ENCODE results near the gene SARNP.

DNA sequence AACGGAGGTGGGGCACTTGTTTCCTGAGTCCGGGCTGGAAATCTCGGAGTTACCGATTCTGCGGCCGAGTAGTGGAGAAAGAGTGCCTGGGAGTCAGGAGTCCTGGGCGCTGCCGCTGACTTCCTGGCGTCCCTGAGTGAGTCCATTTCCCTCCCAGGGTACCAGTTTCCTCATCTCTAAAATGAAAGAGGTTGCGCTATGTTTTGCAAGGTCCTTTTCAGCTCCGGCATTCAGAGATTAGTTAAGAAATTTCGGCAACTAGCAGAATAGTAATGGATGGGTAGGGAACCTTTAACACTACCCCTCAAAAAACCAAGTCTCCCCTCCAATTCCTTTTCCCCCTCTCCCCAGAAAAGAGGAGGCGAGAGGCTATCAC lies 101.0 kb downstream of the SARNP start:
- TF ChIP-seq, protein P1, sequence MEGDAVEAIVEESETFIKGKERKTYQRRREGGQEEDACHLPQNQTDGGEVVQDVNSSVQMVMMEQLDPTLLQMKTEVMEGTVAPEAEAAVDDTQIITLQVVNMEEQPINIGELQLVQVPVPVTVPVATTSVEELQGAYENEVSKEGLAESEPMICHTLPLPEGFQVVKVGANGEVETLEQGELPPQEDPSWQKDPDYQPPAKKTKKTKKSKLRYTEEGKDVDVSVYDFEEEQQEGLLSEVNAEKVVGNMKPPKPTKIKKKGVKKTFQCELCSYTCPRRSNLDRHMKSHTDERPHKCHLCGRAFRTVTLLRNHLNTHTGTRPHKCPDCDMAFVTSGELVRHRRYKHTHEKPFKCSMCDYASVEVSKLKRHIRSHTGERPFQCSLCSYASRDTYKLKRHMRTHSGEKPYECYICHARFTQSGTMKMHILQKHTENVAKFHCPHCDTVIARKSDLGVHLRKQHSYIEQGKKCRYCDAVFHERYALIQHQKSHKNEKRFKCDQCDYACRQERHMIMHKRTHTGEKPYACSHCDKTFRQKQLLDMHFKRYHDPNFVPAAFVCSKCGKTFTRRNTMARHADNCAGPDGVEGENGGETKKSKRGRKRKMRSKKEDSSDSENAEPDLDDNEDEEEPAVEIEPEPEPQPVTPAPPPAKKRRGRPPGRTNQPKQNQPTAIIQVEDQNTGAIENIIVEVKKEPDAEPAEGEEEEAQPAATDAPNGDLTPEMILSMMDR (IDR thresholded peaks at IDR 0.05; ENCODE audit: low read depth, low read length, missing input control): no peak
- no peak for TF ChIP-seq JUND (IDR thresholded peaks at IDR 0.05)
- no peak for TF ChIP-seq EGR1 (IDR thresholded peaks at IDR 0.05; ENCODE audit: low read depth in 2 of 2)
- no peak for TF ChIP-seq HNF4A (conservative IDR thresholded peaks at IDR 0.05)
- TF ChIP-seq, protein P2, sequence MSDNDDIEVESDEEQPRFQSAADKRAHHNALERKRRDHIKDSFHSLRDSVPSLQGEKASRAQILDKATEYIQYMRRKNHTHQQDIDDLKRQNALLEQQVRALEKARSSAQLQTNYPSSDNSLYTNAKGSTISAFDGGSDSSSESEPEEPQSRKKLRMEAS (IDR thresholded peaks at IDR 0.05): no peak
- no peak for TF ChIP-seq YY1 (IDR thresholded peaks at IDR 0.05)
- TF ChIP-seq, protein P3, sequence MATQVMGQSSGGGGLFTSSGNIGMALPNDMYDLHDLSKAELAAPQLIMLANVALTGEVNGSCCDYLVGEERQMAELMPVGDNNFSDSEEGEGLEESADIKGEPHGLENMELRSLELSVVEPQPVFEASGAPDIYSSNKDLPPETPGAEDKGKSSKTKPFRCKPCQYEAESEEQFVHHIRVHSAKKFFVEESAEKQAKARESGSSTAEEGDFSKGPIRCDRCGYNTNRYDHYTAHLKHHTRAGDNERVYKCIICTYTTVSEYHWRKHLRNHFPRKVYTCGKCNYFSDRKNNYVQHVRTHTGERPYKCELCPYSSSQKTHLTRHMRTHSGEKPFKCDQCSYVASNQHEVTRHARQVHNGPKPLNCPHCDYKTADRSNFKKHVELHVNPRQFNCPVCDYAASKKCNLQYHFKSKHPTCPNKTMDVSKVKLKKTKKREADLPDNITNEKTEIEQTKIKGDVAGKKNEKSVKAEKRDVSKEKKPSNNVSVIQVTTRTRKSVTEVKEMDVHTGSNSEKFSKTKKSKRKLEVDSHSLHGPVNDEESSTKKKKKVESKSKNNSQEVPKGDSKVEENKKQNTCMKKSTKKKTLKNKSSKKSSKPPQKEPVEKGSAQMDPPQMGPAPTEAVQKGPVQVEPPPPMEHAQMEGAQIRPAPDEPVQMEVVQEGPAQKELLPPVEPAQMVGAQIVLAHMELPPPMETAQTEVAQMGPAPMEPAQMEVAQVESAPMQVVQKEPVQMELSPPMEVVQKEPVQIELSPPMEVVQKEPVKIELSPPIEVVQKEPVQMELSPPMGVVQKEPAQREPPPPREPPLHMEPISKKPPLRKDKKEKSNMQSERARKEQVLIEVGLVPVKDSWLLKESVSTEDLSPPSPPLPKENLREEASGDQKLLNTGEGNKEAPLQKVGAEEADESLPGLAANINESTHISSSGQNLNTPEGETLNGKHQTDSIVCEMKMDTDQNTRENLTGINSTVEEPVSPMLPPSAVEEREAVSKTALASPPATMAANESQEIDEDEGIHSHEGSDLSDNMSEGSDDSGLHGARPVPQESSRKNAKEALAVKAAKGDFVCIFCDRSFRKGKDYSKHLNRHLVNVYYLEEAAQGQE (IDR thresholded peaks at IDR 0.05): no peak
- TF ChIP-seq, protein P4, sequence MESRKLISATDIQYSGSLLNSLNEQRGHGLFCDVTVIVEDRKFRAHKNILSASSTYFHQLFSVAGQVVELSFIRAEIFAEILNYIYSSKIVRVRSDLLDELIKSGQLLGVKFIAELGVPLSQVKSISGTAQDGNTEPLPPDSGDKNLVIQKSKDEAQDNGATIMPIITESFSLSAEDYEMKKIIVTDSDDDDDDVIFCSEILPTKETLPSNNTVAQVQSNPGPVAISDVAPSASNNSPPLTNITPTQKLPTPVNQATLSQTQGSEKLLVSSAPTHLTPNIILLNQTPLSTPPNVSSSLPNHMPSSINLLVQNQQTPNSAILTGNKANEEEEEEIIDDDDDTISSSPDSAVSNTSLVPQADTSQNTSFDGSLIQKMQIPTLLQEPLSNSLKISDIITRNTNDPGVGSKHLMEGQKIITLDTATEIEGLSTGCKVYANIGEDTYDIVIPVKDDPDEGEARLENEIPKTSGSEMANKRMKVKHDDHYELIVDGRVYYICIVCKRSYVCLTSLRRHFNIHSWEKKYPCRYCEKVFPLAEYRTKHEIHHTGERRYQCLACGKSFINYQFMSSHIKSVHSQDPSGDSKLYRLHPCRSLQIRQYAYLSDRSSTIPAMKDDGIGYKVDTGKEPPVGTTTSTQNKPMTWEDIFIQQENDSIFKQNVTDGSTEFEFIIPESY (IDR thresholded peaks at IDR 0.05): no peak
- no peak for TF ChIP-seq HNF4G (IDR thresholded peaks at IDR 0.05)
- TF ChIP-seq RAD21 (IDR thresholded peaks at IDR 0.05): no peak
- no peak for TF ChIP-seq TAF1 (conservative IDR thresholded peaks at IDR 0.05)
- TF ChIP-seq, protein P5, sequence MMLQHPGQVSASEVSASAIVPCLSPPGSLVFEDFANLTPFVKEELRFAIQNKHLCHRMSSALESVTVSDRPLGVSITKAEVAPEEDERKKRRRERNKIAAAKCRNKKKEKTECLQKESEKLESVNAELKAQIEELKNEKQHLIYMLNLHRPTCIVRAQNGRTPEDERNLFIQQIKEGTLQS (IDR thresholded peaks at IDR 0.05): no peak
- TF ChIP-seq SP1 (IDR thresholded peaks at IDR 0.05): no peak
- no peak for TF ChIP-seq RXRA (IDR thresholded peaks at IDR 0.05)
